GM21528 (cell line): Measurements from ENCODE around the gene PRDX3.

Source experiments
- ATAC-seq: cut with Tn5 transposase; IDR thresholded peaks from one replicate; pipeline ENCODE4 v1.9.1; 2021; ENCODE audit warnings: mild to moderate bottlenecking, moderate library complexity; ENCODE audit not compliant: unreplicated experiment, low FRiP score

Gene PRDX3

DNA sequence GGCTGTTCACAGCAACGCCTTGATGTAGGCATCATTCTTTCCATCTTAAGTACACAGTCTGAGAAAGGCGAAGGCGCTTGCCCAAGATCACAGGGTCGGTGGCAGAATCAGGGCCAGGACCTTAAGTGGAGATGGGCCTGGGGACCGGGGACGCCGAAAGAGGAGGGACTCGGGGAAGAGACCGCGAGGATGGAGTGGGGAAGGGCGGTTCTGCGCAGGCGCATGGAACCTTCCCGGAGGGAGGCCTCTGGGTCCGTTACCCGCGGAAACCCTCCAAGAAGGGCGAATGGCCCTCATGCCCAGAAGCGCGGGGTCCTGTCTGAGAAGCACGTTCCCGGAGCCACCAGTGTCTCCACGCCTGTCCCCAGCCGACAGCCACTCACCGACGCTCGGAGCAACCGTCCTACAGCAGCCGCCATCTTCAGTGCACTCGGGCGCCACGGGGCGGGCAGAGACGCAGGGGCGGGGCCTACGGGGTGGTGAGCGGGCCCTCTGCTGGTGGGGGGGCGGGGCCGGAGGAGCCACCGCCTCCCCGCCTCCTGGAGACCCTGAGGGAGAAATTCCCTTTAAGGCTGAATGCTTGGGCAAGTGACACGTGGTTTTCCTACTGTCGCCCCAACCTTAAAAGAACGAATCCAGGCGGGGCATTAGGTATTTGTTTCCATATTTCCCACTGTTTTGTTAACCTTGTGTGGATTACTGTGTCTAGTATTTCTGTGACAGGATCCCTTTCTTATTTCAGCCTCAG lies at the start of gene PRDX3:
PRDX3 (minus strand) TSS at position 441 of the 748 bp plus-strand sequence; CDS start at position 419, 22 bp downstream.
- ATAC-seq: peak; percentile 93

DNA sequence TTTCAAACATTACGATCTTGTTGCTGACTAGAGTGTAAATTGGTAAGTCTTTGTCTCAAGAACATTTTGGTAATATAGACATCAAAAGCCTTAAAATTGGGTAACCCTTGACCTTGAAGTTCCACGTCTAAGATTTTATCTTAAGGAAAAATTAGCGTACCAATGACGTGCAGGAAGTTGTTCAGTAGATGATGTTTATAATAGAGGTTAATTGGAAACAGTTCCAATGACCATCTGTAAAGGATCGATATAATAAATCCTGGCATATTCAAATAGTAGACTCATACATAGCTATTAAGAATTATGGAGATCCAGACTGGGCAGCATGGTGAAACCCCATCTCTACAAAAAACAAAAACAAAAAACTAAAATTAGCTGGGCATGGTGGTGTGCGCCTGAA lies 49.2 kb upstream of the PRDX3 start:
- no peak for ATAC-seq

DNA sequence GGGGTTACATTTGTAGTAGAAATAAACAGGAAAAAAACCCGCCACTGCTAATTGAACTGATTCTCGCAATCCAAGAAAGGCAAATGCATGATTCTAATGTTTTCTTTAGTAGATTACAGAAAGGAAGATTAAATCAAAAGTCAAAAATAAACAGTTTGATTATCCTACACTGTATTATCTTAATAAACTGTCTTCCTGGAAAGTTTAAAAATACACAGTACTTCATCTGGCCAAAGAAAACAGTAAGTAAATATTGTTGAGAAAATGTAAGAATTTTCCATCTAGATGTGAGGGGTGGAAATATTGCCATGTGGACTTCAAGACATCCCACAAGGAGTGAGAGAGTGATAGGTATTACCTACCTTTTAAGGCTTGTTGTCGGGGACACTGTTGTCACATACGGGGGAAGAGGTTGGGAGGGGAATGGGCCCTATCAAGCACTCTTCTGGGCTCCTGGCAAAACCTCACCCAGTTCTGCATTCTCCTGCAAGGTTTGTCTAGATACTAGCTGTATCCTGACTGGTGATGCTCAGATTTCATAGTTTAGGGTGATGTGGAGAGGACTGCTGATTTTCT lies 46.6 kb upstream of the PRDX3 start:
- no peak for ATAC-seq

DNA sequence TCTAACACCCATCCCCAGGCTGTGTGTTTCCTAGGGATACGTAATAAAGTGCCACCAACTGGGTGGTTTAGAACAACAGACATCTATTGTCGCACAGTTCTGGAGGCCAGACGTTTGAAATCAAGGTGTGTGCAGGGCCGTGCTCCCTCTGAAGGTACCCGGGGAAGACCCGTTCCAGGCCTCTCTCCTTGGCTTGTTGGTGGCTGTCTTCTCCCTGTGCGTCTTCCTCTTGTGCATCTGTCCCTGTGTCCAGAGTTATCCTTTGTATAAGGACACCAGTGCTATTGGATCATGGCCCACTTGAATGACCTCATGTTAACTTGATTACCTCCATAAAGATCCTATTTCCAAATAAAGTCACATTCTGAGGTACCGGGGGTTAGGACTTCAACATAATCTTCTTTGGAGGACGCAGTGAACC lies 44.4 kb upstream of the PRDX3 start:
- ATAC-seq: no peak

DNA sequence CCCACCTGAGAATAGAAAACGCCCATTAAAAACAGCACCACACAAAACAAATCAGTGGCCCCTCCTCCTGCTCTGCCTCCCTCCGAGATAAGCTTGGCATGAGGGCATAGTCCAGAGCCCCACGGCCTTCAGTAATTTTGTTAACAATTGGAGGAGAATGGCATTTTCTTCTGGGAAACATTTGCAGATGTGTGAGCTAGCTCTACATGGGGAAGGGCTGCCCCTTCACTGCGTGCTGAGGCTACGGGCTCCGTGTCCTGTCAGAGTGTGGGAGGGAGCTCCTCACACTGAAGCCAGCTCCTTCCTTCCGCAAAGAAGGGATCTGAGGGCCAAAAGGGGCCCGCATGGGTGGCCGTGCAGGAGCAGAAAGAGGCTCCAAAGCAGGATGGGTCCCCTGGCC lies 43.9 kb upstream of the PRDX3 start:
- ATAC-seq: no peak

DNA sequence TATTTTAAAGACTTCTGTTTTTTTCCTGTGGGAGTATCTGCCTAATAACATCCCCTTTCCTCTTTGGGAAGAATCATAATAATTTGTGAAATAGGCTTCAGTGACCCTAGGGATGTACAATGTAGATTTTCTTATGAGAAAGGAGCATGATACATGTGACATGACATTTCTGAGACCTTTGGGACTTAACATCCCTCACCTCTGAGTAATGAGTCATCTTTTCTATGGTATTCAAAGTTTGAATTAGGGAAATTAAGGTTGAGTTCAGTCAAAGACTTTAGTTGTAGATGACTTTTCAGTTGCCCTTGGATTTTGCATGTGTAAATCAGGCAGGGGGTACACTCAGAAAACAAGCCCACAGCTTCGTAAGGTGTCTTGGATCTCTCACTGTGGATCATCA lies 43.1 kb upstream of the PRDX3 start:
- ATAC-seq: no peak

DNA sequence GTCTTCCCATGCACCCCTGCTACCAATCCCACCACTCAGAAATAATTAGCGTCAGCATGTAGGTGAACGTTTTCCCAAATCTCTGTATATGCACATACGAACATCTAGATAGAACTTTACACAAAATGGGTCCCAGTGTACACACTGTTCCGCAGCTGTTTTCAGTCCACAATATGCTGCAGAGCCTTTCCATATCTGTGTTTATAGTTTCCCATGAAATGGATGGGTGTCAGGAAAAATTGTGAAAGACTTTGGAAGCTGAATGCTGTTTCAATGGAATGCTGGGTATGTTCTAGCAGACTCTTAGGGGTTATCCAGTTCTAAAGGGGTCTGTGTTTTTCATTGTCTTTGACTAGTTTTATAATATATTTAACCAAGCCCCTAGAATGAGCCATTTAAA lies 42.6 kb upstream of the PRDX3 start:
- no peak for ATAC-seq

DNA sequence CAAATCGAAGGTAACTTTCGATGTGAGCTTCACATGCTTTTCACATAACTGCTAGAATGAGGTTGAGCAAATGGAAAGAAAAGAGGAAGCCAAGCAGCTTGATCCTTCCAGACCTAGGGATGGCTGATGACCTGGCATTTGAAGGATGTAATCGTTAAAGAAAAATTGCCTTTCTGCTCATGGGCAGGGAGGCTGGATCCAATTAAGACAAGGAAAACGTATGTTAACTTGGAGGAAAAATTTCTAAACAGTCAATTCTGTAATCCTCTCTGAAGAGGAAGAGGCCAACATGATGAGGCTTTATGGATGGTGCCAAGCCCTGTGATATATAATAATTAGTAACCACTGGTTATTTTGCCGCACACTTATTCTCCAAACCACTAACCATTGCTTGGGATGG lies 41.3 kb upstream of the PRDX3 start:
- no peak for ATAC-seq

DNA sequence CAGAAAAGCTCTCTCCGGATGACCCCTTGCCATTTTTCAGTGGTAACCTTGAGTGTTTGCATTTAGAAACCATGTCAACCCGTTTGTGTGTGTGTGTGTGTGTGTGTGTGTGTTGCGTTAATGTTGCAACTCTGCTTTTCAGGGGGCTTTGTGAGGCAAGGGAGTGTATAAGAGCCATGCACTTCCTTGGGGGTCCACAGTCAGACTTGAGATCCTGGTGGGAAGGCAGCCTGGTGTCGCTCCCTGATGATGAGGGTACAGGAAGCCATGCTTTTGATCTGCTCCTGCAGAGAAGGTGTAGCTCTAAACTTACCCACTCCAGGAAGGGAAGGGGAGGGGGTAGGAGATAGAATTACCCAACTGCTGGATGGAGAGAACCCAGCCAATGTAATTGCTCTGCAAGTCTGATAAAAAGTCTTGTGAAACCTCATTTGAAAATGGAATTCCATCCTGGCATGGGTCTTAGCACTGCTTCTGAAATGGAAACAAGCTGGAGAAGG lies 39.4 kb upstream of the PRDX3 start:
- no peak for ATAC-seq

DNA sequence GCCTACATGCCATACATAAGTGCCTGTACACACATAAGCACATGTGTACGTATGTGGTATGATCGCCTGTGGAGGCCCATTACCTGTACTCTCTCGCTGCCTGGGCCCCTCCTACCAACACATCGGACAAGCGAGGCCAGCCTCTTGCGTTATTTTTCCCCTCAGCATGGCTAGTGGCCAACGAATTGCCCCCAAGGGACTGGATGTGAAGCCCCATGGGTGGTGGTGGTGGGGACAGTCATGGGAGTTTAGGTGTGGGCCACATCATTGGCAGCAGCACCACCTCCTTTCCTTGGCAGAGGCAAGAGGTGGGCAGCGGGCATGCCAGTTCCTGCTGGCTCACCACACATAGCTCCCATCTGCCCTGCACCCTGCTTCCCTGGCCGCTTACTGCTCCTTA lies 38.8 kb upstream of the PRDX3 start:
- ATAC-seq: no peak

DNA sequence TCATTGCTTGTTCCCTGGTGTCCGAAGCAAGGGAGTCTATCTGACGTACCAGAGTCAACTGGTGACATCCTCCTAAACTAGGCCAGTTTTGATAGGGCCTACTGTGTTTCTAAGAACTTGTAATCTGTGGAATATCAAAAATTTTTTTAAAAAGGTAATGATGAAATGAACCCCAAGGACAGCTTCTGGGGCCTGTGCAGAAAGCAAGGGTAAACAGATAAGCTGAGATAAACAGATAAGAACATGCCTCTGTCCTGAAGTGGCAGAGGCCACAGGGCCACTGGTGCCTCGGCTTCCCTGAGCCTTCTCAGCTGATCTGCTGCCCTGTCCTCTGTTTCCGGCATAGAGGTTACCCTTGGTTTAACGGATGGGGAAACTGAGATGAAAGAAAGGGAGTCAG lies 37.5 kb upstream of the PRDX3 start:
- ATAC-seq: no peak

DNA sequence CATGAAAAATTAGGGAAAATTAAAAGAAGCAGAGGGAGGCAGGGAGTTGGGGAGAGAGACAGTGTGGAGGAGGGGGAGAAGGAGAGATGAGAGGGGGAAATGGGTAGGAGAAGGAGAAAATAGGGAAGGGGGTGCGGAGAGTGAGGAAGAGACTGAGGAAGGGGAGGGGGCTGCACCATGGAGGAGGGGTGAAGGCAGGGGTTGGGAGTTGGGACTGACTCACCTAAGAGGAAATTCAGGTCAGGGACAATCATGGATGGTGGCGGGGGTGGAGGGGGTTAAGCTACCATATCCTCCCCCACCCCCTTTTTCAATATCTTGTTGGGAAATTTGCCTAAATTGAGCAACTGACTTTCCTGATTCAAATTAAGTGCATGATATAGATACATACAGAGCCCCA lies 36.8 kb upstream of the PRDX3 start:
- no peak for ATAC-seq

DNA sequence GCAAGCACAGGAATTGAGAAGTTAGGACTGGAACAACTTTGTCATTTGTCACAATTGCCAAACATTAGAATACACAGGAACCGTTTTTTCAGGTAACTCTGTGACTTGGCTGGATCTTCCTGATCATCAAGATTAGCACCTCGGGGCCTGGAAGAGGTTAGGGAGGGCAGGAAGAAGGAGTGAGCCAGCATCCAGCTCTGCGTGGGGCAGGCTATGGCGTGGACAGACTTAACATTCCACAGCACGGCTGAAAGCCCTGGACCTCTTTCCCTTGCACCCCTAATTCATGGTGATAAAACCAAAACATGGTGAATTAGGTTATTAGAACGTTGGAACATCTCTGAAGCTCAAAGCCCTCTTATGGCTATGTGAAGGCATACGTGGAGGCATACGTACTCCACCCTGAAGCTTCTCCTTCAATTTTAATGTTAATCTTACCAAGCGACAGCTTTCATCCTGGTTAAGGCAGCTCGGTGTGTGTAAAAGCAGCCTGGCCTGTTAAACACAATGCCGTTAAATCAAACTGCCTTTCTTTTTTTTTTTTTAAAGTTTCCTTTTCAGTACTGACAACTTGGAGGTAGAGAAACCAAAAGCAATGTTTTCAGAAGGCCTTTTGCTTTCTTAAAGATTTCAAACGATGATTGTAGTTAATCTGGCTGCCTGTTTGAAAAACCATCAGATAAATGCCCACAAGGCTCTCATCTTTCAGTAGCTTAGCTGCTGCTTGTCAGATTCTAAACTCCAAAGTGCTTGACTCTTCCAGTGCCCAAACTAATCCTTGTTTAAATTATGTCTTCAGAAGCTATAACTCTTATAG lies 33.2 kb upstream of the PRDX3 start:
- ATAC-seq: no peak

DNA sequence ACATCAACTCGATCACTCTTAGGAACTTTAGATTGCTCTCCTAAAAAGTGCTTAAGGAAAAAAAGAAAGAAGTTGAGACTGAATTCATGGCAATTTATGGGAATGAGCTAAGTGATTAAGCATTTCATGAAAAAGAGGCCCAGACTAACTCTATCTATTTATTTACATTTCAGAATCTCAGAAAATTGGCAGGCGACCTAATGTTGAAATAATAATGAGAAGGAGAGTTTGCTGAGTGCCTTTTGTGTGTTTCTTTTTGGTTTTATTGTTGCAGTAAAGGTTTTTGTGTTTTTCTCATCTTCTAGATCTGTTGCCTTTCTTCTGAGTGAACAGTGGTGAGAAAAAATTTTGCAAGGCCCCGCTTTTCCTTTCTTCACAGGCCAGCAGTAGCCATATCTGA lies 32.6 kb upstream of the PRDX3 start:
- no peak for ATAC-seq

DNA sequence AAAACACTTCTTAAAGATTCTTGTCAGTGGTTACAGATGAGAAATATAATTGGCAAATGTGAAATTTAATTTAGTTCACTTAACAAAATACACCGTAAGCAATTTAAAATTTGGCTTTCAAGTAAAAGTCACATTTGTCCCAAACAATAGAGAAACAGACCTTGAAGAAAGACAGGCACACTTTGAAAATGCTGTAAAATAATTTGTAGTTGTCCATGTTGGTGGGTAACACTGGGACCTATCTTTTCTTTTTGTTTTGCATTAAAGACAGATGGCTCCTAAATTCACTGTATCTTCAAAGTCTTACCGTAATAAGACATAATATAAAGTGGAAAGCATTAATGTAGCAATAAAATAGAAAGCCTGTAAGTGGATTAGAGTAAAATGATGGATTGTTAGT lies 32.0 kb upstream of the PRDX3 start:
- ATAC-seq: no peak

DNA sequence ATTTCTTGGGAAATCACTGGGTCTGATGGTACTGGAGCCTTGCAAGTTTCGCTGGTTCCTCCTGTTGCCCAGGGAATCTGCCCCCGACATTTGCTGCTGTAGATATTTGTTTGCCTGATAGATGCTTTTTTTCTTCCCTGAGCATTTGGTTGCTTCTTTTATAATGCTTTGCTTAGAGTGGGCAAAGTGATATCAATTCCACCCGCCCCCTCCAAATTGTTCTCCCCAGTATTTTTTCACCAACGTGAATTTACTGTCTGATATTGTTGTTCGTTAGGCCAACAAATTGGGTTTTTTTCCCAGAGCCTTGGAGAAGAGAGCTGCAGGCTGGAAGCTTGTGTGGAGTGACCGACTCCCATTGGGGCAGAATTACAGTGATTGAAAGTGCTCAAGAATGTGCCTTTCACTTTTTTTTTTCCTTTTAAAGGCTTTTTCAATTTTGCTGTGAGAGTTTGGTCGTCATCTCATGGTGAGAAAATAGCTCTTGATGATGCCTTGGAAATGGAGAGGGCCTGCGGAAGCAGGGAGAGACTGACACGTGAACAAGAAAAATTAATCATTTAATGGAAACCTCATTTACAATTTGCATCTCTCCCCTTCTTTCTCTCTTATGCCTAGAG lies 31.2 kb upstream of the PRDX3 start:
- no peak for ATAC-seq

DNA sequence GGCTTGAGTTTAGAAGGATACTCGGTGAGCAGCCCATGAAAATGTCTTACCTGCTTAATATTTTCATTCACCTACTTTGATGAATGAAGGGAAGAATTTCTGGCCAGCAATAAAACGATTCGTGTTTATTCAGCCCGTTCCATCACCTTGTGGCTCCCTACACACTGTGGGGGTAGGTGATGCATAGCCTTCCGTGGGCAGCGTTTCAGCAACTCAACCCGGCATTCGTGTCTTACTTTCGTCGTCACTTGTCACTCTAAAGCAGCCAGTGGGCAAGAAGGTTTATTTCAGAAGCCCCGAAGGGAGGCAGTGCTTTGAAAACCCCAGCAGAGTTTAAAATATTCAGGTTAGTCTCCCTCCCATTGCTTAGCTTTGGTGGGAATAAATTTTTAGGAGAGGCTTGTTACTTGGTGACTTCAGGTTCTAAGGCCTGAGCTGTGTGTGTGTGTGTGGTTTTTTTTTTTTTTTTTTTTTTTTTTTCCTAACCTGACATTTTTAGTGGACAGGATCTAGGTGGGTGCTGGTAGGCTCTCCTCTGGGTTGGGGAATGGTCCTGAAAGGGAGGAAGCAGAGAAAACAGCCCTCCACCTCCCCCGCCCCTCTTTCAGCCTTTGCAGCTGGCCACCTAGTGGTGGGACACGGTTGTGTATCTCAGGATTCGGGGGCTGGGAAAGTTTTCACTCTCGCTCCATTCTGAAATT lies 30.6 kb upstream of the PRDX3 start:
- no peak for ATAC-seq

DNA sequence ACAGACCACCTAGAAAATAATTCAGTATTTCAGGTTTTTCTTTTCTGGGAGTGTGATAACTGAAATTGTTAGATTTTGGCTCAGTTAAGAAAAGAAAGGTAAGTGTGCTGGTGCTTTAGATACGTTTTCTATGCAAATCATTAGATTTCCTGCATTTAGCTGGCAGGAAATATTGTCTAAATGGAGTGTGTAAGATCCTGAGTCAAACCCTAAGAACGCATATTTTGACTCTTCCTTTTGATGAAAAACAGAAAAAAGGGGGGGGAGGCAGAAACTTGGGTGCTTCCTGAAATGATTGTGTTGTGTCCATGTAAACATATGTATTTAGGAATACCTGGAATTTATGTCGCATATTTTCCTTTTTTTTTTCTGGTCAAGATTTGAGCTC lies 29.9 kb upstream of the PRDX3 start:
- no peak for ATAC-seq

DNA sequence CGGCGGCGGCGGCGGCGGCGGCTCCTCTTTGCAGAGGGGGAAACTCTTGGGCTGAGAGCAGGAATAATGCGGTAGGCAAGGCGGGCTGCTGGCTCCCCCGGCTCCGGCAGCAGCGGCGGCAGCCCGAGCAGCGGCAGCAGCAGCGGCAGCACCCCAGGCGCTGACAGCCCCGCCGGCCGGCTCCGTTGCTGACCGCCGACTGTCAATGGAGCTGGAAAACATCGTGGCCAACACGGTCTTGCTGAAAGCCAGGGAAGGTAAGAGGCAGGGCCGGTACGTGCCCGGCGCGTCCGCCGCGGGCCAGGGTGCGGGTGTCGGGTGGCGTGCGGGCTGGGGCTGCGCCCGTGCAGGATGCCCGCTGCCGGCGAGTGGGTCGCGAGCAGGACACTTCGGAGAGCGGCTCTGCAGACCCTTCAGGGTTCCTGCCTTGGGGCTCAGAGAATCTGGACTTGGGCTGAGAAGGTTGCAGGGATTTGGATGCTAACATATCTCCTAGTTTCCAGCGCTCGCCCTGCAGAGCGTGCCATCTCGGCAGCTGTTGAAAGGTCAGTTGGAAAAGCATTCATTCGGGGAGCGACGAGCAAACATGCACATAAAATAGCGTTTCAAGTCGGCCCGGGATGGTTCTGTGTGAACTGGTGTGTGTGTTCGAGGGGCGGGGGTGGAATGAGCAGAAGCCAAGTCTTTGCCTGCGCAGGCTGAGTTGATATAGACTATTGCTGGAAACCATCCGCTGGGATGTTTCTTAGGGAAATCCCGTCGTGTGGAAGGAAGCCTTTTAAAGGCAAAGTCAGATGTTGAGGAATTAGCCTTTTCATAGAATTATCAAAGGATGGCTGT lies 29.3 kb upstream of the PRDX3 start:
- peak; percentile 10 for ATAC-seq

DNA sequence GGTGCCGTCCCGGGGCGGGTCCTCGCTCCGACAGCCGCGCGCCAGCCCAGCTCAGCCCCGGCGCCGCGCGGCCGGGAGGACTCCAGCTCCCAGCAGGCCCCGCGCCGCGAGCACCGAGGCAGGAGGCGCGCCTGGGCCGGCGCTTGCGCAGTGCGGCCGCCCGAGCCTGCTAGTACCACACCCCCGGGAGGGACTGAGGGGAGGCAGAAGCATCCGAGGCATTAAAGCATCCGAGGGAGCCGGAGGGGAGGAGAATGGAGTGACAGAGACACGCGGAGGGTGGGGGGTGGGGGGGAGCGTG lies 28.7 kb upstream of the PRDX3 start, which contains the start of gene GRK5:
GRK5 (plus strand) TSS at position 206 of the 301 bp plus-strand sequence. CDS start 347 bp downstream, outside the sequence.
- ATAC-seq: peak; percentile 76
